ENCODE results near the gene DISC1.

GRCh38 chr1:231926933-231927332 lies 300.3 kb downstream of the DISC1 start:
- TF ChIP-seq, protein P1, sequence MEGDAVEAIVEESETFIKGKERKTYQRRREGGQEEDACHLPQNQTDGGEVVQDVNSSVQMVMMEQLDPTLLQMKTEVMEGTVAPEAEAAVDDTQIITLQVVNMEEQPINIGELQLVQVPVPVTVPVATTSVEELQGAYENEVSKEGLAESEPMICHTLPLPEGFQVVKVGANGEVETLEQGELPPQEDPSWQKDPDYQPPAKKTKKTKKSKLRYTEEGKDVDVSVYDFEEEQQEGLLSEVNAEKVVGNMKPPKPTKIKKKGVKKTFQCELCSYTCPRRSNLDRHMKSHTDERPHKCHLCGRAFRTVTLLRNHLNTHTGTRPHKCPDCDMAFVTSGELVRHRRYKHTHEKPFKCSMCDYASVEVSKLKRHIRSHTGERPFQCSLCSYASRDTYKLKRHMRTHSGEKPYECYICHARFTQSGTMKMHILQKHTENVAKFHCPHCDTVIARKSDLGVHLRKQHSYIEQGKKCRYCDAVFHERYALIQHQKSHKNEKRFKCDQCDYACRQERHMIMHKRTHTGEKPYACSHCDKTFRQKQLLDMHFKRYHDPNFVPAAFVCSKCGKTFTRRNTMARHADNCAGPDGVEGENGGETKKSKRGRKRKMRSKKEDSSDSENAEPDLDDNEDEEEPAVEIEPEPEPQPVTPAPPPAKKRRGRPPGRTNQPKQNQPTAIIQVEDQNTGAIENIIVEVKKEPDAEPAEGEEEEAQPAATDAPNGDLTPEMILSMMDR (IDR thresholded peaks at IDR 0.05), result no peak
- no peak for TF ChIP-seq POLR2A (IDR thresholded peaks at IDR 0.05)

All from uterus (tissue), 2 donors.